ENCODE results near the gene ATAT1. TPM values are rescaled to one million over a fixed set of nuclear protein-coding genes. Genes with fewer than 3 reads are reported as not detected.

Gene ATAT1
- total RNA-seq, 2 donors from 2014 or later, result 11.5 to 15.9 TPM

DNA sequence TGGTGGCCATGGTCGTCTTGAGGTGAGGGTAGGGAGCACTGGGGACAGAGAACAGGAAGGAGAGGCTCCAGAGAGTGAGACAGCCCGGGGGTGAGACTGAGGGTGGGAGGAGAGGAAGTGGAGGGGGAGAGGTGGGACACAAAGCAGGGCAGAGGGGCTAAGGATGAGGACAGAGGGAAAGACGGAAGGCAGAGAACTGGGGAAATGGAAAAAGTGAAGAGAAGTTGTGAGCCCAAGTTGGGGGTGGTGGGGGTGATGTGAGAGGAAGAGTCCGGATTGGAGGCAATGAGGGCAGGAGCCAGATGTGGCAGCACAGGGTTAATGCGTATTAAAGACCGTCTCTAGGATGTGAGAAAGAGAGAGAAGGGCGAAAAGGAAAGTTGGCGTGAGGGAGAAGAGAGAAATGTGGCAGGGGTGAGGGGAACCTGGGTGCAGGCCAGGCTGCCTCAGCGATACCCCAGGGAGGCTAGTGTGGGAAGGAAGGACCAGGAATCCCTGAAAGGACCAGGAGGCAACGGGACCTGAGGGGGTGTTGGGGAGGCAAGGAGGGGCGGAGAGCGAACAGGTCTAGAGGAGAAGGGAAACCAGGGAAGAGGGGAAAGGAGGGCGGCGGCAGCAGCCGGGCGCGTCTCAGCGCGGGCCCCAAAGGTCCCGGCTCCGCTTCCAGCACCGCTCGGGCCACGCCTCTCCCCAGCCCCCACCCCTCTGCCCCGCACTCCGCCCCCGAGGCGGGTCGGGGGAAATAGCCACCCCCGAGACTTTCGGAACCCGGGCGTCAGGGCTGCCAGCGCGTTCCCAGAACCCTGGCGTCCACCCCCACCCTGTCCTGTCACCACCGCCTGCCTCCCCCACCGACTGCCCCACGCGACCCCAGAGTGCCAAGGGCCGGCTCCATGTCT, 59.6 kb downstream of the ATAT1 start, which contains the start of gene PPP1R18:
Gene PPP1R18 (minus strand): TSS at position 637 of the 899 bp plus-strand sequence. CDS start 627 bp downstream, at position 10.
- peaks cover 11% of the 10 kb centered on the region for H3K4me1 ChIP-seq
- peak; percentile 80 for DNase-seq

DNA sequence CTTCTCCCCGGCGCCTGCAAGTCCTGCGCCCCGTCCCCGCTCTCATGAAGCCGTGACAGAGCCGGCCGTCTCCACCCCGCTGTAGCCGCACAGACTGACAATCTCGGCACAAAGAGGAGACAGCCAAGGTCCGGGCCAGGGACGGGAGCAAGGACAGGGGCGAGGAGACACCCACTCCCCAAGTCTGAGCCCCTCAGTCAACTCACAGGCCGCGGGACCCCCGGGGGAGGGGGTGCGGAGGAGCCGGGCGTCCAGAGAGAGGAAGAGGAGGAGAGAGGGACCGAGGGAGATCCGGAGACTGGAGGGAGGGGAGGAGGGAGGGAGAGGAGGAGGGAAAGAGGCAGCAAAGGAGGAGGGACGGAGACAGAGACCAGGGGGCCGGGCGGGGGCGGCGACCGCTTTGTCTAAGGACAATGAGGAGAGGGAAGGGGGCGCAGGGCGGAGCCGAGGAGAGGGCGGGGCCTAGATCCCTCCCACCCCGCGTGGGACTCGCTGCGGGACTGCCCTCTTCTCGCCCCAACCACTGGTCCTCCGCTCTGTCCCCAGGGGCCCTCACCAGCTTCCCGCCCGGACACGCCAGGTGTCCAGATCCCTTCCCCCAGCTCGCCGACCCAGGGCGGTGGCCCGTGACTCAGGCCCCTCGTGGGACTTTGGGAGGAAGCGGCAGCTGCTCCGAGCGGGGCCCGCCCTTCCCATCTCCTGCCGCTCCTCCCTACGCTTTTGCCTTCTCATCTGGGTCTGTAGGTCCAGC, 60.4 kb downstream of the ATAT1 start:
- intact Hi-C loops (cut with DNase I), result no loop called here
- H3K9ac ChIP-seq (ENCODE audit: low read depth in 2 of 2, low read length in 2 of 2), result peak overlapping the region; percentile 91 to 92
- peak; percentile 88 for DNase-seq
- no peaks in the 10 kb centered on the region for H3K27me3 ChIP-seq
- TF ChIP-seq, protein P1, sequence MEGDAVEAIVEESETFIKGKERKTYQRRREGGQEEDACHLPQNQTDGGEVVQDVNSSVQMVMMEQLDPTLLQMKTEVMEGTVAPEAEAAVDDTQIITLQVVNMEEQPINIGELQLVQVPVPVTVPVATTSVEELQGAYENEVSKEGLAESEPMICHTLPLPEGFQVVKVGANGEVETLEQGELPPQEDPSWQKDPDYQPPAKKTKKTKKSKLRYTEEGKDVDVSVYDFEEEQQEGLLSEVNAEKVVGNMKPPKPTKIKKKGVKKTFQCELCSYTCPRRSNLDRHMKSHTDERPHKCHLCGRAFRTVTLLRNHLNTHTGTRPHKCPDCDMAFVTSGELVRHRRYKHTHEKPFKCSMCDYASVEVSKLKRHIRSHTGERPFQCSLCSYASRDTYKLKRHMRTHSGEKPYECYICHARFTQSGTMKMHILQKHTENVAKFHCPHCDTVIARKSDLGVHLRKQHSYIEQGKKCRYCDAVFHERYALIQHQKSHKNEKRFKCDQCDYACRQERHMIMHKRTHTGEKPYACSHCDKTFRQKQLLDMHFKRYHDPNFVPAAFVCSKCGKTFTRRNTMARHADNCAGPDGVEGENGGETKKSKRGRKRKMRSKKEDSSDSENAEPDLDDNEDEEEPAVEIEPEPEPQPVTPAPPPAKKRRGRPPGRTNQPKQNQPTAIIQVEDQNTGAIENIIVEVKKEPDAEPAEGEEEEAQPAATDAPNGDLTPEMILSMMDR (IDR thresholded peaks at IDR 0.05), result no peak
- peaks cover 11% of the 10 kb centered on the region for H3K4me1 ChIP-seq
- H3K9me3 ChIP-seq, result no peaks in the 10 kb centered on the region
- peak overlapping the region; percentile 53 for H3K4me3 ChIP-seq
- H3K27ac ChIP-seq, result peak overlapping the region; percentile 84
- no peaks in the 10 kb centered on the region for H3K36me3 ChIP-seq

More for the DNA sequence above, 59.6 kb downstream of the ATAT1 start, which contains the start of gene PPP1R18:
- Histone ChIP-seq H3K36me3 (no peaks in the 10 kb centered on the region), H3K9me3 (no peaks in the 10 kb centered on the region), H3K4me3 (peak within 1 kb of the TSS; percentile 53), H3K27me3 (no peaks in the 10 kb centered on the region), H3K9ac (ENCODE audit: low read depth in 2 of 2, low read length in 2 of 2) (peak within 1 kb of the TSS; percentile 91 to 92), H3K27ac (peak within 1 kb of the TSS; percentile 84)
- intact Hi-C loops (cut with DNase I), result no loop called here
- TF ChIP-seq, protein P1 (IDR thresholded peaks at IDR 0.05), result no peak

- intact Hi-C loops (cut with DNase I), result no loop called here
- Histone ChIP-seq H3K4me1 (peaks cover 11% of the 10 kb centered on the region), H3K9me3 (no peaks in the 10 kb centered on the region), H3K36me3 (no peaks in the 10 kb centered on the region), H3K27me3 (no peaks in the 10 kb centered on the region), H3K9ac (ENCODE audit: low read depth in 2 of 2, low read length in 2 of 2) (peak overlapping the region; percentile 91 to 92), H3K27ac (peak overlapping the region; percentile 84), H3K4me3 (peak overlapping the region; percentile 53)
- TF ChIP-seq, protein P1 (IDR thresholded peaks at IDR 0.05), result no peak
- DNase-seq, result peak; percentile 45
Observed at GRCh38 chr6:30687659-30688431, 61.2 kb downstream of the ATAT1 start.

GRCh38 chr6:30688569-30688968, 61.9 kb downstream of the ATAT1 start:
- Histone ChIP-seq H3K9ac (ENCODE audit: low read depth in 2 of 2, low read length in 2 of 2) (peak overlapping the region; percentile 1 to 92), H3K36me3 (no peaks in the 10 kb centered on the region), H3K9me3 (no peaks in the 10 kb centered on the region), H3K27ac (peak overlapping the region; percentile 84), H3K4me3 (no peak overlapping the region), H3K4me1 (peaks cover 11% of the 10 kb centered on the region), H3K27me3 (no peaks in the 10 kb centered on the region)
- intact Hi-C loops (cut with DNase I), result no loop called here
- TF ChIP-seq, protein P1 (IDR thresholded peaks at IDR 0.05), result no peak
- DNase-seq, result no peak
